Measurements from ENCODE around the gene GPR108. TPM values are rescaled to one million over a fixed set of nuclear protein-coding genes. Genes with fewer than 3 reads are reported as not detected.
"Not testable (repeated sequence)": the region's sequence is repeated elsewhere in the genome, so short reads cannot be mapped to it uniquely, and the experiment has no call there.

Gene GPR108
- polyA plus RNA-seq, 2 donors, result 55.8 to 93.8 TPM

GRCh38 chr19:6750062-6750461, 12.7 kb upstream of the GPR108 start:
- H3K9me3 ChIP-seq (ENCODE audit: control insufficient read depth in 2 of 2, insufficient read depth in 1 of 2, low read depth in 1 of 2, low read length in 1 of 2), result no peaks in the 10 kb centered on the region
- peaks cover 0 to 6% of the 10 kb centered on the region in 2 donors for H3K4me1 ChIP-seq (ENCODE audit: control insufficient read depth in 2 of 2, insufficient read depth in 2 of 2, low read length in 1 of 2)
- peak overlapping the region; percentile 39 to 62 for H3K27ac ChIP-seq (ENCODE audit: low read depth in 2 of 2, low read length in 1 of 2)
- H3K4me3 ChIP-seq (ENCODE audit: low read depth in 1 of 2, low read length in 2 of 2), result peak overlapping the region in 1 of 2 donors; percentile 14
- WGBS, 2 donors, result 54 to 57% methylated on average over 20 of the region's 20 CpGs
- peaks cover 6 to 46% of the 10 kb centered on the region in 2 donors for H3K36me3 ChIP-seq (ENCODE audit: control insufficient read depth in 2 of 2, insufficient read depth in 2 of 2, low read length in 1 of 2)
- H3K27me3 ChIP-seq (ENCODE audit: control insufficient read depth in 1 of 2, insufficient read depth in 2 of 2, low read length in 2 of 2), result no peaks in the 10 kb centered on the region

GRCh38 chr19:6748543-6748942, 11.2 kb upstream of the GPR108 start:
- H3K4me1 ChIP-seq (ENCODE audit: control insufficient read depth in 2 of 2, insufficient read depth in 2 of 2, low read length in 1 of 2), result peaks cover 0 to 14% of the 10 kb centered on the region in 2 donors
- H3K4me3 ChIP-seq (ENCODE audit: low read depth in 1 of 2, low read length in 2 of 2), result not testable (repeated sequence)

DNA sequence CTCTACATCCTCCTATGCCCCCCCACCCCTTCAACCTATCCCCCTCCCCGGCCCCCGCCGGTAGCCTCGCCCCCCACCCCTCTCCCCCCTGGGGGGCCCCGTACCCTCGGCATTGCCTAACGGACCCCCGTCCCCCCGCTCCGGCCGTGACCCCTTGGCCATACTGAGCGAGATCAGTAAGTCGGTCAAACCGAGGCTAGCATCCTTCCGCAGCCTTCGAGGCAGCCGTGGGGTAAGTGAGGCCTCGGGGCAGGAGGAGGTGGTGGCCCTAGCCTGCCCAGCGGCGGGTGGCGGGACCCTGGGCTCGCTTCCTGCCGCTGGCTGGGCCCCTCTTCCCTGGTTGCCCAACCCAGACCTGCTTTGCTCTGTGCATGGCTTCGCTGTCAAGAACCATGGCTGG, 8.6 kb upstream of the GPR108 start:
- Histone ChIP-seq H3K9me3 (ENCODE audit: control insufficient read depth in 2 of 2, insufficient read depth in 1 of 2, low read depth in 1 of 2, low read length in 1 of 2) (no peaks in the 10 kb centered on the region), H3K36me3 (ENCODE audit: control insufficient read depth in 2 of 2, insufficient read depth in 2 of 2, low read length in 1 of 2) (peaks cover 11 to 42% of the 10 kb centered on the region in 2 donors), H3K4me3 (ENCODE audit: low read depth in 1 of 2, low read length in 2 of 2) (peak overlapping the region in 1 of 2 donors; percentile 25), H3K27ac (ENCODE audit: low read depth in 2 of 2, low read length in 1 of 2) (no peak overlapping the region), H3K4me1 (ENCODE audit: control insufficient read depth in 2 of 2, insufficient read depth in 2 of 2, low read length in 1 of 2) (peaks cover 0 to 9% of the 10 kb centered on the region in 2 donors), H3K27me3 (ENCODE audit: control insufficient read depth in 1 of 2, insufficient read depth in 2 of 2, low read length in 2 of 2) (no peaks in the 10 kb centered on the region)
- WGBS, 2 donors, result 92 to 95% methylated on average over 24 of the region's 24 CpGs

More at GRCh38 chr19:6748543-6748942, 11.2 kb upstream of the GPR108 start:
- WGBS, 2 donors, result 87 to 88% methylated on average over 10 of the region's 10 CpGs
- peaks cover 11 to 41% of the 10 kb centered on the region in 2 donors for H3K36me3 ChIP-seq (ENCODE audit: control insufficient read depth in 2 of 2, insufficient read depth in 2 of 2, low read length in 1 of 2)
- H3K27me3 ChIP-seq (ENCODE audit: control insufficient read depth in 1 of 2, insufficient read depth in 2 of 2, low read length in 2 of 2); H3K27ac ChIP-seq (ENCODE audit: low read depth in 2 of 2, low read length in 1 of 2); H3K9me3 ChIP-seq (ENCODE audit: control insufficient read depth in 2 of 2, insufficient read depth in 1 of 2, low read depth in 1 of 2, low read length in 1 of 2): not testable (repeated sequence)

GRCh38 chr19:6744381-6745301, 7.3 kb upstream of the GPR108 start:
- Histone ChIP-seq H3K9me3 (ENCODE audit: control insufficient read depth in 2 of 2, insufficient read depth in 1 of 2, low read depth in 1 of 2, low read length in 1 of 2) (no peaks in the 10 kb centered on the region), H3K4me1 (ENCODE audit: control insufficient read depth in 2 of 2, insufficient read depth in 2 of 2, low read length in 1 of 2) (peaks cover 0 to 8% of the 10 kb centered on the region in 2 donors), H3K4me3 (ENCODE audit: low read depth in 1 of 2, low read length in 2 of 2) (peak overlapping the region; percentile 34 to 48), H3K27me3 (ENCODE audit: control insufficient read depth in 1 of 2, insufficient read depth in 2 of 2, low read length in 2 of 2) (no peaks in the 10 kb centered on the region), H3K36me3 (ENCODE audit: control insufficient read depth in 2 of 2, insufficient read depth in 2 of 2, low read length in 1 of 2) (peaks cover 9 to 36% of the 10 kb centered on the region in 2 donors), H3K27ac (ENCODE audit: low read depth in 2 of 2, low read length in 1 of 2) (peak overlapping the region; percentile 80 to 86)
- 27 to 38% methylated on average over 41 of the region's 41 CpGs for WGBS, 2 donors

DNA sequence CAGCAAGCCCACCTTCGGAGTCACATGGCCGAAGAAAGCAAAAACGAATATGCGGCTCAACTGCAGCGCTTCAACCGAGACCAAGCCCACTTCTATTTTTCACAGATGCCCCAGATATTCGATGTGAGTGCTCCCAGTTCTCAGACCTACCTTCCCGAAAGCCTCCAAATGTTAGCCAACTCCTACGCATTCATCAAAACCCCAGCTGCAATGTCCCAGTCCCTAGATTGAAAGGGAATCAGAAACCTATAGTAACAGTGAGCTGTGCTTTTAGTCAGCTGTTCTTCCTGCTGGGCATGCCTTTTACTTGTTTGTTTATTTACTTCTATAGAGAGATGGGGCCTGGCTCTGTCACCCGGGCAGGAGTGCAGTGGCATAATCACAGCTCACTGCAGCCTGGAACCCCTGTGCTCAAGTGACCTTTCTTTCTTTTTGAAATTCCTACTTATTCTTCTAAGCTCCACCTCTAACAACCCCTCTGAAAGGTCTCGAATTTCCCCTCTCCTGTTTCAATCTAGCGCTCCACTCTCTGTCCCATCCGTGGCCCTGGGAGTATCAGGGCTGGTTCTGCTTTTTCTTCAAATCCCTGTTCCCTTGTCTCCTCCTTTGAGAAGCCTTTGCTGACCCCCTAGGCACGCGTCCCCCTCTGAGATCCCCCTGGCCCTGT, 6.5 kb upstream of the GPR108 start:
- Histone ChIP-seq H3K27ac (ENCODE audit: low read depth in 2 of 2, low read length in 1 of 2) (peak overlapping the region; percentile 80 to 86), H3K27me3 (ENCODE audit: control insufficient read depth in 1 of 2, insufficient read depth in 2 of 2, low read length in 2 of 2) (no peaks in the 10 kb centered on the region), H3K4me1 (ENCODE audit: control insufficient read depth in 2 of 2, insufficient read depth in 2 of 2, low read length in 1 of 2) (peaks cover 0 to 8% of the 10 kb centered on the region in 2 donors), H3K36me3 (ENCODE audit: control insufficient read depth in 2 of 2, insufficient read depth in 2 of 2, low read length in 1 of 2) (peaks cover 9 to 31% of the 10 kb centered on the region in 2 donors), H3K9me3 (ENCODE audit: control insufficient read depth in 2 of 2, insufficient read depth in 1 of 2, low read depth in 1 of 2, low read length in 1 of 2) (no peaks in the 10 kb centered on the region), H3K4me3 (ENCODE audit: low read depth in 1 of 2, low read length in 2 of 2) (peak overlapping the region; percentile 34 to 89)
- 86 to 88% methylated on average over 15 of the region's 15 CpGs for WGBS, 2 donors

- WGBS, 2 donors, result 79 to 83% methylated on average over 7 of the region's 7 CpGs
- Histone ChIP-seq H3K4me1 (ENCODE audit: control insufficient read depth in 2 of 2, insufficient read depth in 2 of 2, low read length in 1 of 2) (peaks cover 0 to 9% of the 10 kb centered on the region in 2 donors), H3K27me3 (ENCODE audit: control insufficient read depth in 1 of 2, insufficient read depth in 2 of 2, low read length in 2 of 2) (no peaks in the 10 kb centered on the region), H3K27ac (ENCODE audit: low read depth in 2 of 2, low read length in 1 of 2) (peak overlapping the region in 1 of 2 donors; percentile 62), H3K9me3 (ENCODE audit: control insufficient read depth in 2 of 2, insufficient read depth in 1 of 2, low read depth in 1 of 2, low read length in 1 of 2) (no peaks in the 10 kb centered on the region), H3K36me3 (ENCODE audit: control insufficient read depth in 2 of 2, insufficient read depth in 2 of 2, low read length in 1 of 2) (peaks cover 9 to 31% of the 10 kb centered on the region in 2 donors), H3K4me3 (ENCODE audit: low read depth in 1 of 2, low read length in 2 of 2) (peak overlapping the region; percentile 32 to 89)
These were observed 5.7 kb upstream of the GPR108 start for GRCh38 chr19:6743066-6743465.

DNA sequence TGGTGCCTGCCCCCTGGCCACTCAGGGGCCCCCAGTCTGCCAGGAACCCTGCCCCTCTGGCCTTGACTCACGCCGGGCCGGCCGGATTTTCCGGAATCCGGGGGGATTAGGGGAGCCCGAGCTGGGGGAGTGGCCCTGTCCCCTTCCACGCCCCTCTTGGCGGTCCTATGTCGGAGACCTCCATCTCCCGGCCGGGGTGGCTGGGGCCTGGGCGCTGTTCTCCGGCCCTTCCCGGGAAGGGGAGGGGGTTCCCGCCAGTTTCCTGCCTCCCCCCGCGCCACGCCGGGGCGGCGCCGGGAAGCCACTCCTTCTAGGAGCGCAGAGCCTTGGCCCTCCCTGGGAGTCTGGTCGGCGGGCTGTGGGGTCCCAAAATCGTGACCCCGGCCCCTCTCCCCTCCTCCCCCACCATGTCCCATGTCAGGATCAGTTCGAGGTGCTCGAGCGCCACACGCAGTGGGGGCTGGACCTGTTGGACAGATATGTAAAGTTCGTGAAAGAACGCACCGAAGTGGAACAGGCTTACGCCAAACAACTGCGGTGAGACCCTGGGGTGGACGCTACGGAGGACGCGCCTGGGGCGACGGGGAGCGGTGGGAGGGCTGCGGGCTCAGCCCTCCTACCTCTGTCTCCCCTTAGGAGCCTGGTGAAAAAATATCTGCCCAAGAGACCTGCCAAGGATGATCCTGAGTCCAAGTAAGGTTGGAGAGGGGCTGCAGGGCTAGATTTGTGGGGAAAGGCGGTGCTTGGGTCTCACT, 3.4 kb upstream of the GPR108 start:
- no peaks in the 10 kb centered on the region for H3K27me3 ChIP-seq (ENCODE audit: control insufficient read depth in 1 of 2, insufficient read depth in 2 of 2, low read length in 2 of 2)
- H3K27ac ChIP-seq (ENCODE audit: low read depth in 2 of 2, low read length in 1 of 2), result peak overlapping the region; percentile 90 to 97
- 3% methylated on average over 35 to 46 of the region's 46 CpGs for WGBS, 2 donors
- H3K4me3 ChIP-seq (ENCODE audit: low read depth in 1 of 2, low read length in 2 of 2), result peak overlapping the region; percentile 85 to 89
- peaks cover 0 to 11% of the 10 kb centered on the region in 2 donors for H3K4me1 ChIP-seq (ENCODE audit: control insufficient read depth in 2 of 2, insufficient read depth in 2 of 2, low read length in 1 of 2)
- peaks cover 5 to 19% of the 10 kb centered on the region in 2 donors for H3K36me3 ChIP-seq (ENCODE audit: control insufficient read depth in 2 of 2, insufficient read depth in 2 of 2, low read length in 1 of 2)
- no peaks in the 10 kb centered on the region for H3K9me3 ChIP-seq (ENCODE audit: control insufficient read depth in 2 of 2, insufficient read depth in 1 of 2, low read depth in 1 of 2, low read length in 1 of 2)

GRCh38 chr19:6739883-6740588, 2.7 kb upstream of the GPR108 start:
- 0 to 1% methylated on average over 31 to 34 of the region's 34 CpGs for WGBS, 2 donors
- H3K9me3 ChIP-seq (ENCODE audit: control insufficient read depth in 2 of 2, insufficient read depth in 1 of 2, low read depth in 1 of 2, low read length in 1 of 2), result no peaks in the 10 kb centered on the region
- H3K4me3 ChIP-seq (ENCODE audit: low read depth in 1 of 2, low read length in 2 of 2), result peak overlapping the region; percentile 85 to 89
- peaks cover 0 to 11% of the 10 kb centered on the region in 2 donors for H3K4me1 ChIP-seq (ENCODE audit: control insufficient read depth in 2 of 2, insufficient read depth in 2 of 2, low read length in 1 of 2)
- no peaks in the 10 kb centered on the region for H3K27me3 ChIP-seq (ENCODE audit: control insufficient read depth in 1 of 2, insufficient read depth in 2 of 2, low read length in 2 of 2)
- H3K36me3 ChIP-seq (ENCODE audit: control insufficient read depth in 2 of 2, insufficient read depth in 2 of 2, low read length in 1 of 2), result peaks cover 5 to 15% of the 10 kb centered on the region in 2 donors
- peak overlapping the region; percentile 90 to 97 for H3K27ac ChIP-seq (ENCODE audit: low read depth in 2 of 2, low read length in 1 of 2)
